Amniotic epithelial cell (primary cell): Measurements from ENCODE around the gene PRRC2C.
"Not testable (repeated sequence)": the region's sequence is repeated elsewhere in the genome, so short reads cannot be mapped to it uniquely, and the experiment has no call there.

Experiments
- DNase-seq: peaks from one replicate; pipeline ENCODE4 v3.0.0-alpha.2; 2010; ENCODE audit warnings: low read depth

Gene PRRC2C

GRCh38 chr1:171585715-171586114, 100.4 kb downstream of the PRRC2C start:
- no peak for DNase-seq

DNA sequence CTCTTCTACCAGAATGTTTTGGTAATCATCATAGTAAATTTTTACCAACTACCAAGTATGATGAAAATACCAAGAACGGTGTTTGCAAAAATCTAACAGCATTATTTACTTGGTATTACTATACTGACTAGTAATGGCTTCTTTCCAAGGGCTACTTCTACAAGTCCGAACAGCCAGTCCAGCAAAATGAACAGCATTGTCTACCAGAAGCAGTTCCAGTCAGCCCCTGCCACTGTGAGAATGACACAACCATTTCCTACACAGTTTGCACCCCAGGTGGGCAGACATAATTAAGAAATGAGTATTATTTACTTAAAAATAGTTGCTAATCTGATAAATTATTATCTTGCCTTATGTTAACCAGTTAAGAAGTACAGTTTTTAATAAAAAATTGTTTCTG, 102.9 kb downstream of the PRRC2C start:
- DNase-seq: no peak

DNA sequence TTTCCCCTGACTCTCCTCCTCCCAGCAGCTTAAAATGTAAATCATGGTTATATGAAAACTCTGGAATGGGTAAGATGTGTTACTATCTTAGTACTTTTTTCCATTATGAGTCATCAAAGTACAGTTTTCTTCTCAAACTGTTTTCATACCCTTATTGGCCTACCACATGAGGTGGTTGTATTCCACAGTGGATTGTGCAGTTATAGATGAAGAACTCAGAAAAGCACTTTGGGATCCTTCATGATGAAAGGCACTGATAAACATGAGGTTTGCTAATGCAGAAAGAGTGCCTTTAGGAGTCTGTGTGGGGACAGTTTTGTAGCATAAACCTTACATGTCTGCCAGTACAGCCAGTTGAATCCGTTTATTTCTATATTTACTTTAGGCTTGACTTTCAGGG, 104.7 kb downstream of the PRRC2C start:
- DNase-seq: peak; percentile 24

GRCh38 chr1:171595324-171595723, 110.0 kb downstream of the PRRC2C start:
- peak; percentile 30 for DNase-seq

GRCh38 chr1:171596119-171596518, 110.8 kb downstream of the PRRC2C start:
- no peak for DNase-seq

GRCh38 chr1:171596705-171597104, 111.4 kb downstream of the PRRC2C start:
- no peak for DNase-seq

- peak; percentile 27 for DNase-seq
Measured at GRCh38 chr1:171597203-171597602, 111.9 kb downstream of the PRRC2C start.

DNA sequence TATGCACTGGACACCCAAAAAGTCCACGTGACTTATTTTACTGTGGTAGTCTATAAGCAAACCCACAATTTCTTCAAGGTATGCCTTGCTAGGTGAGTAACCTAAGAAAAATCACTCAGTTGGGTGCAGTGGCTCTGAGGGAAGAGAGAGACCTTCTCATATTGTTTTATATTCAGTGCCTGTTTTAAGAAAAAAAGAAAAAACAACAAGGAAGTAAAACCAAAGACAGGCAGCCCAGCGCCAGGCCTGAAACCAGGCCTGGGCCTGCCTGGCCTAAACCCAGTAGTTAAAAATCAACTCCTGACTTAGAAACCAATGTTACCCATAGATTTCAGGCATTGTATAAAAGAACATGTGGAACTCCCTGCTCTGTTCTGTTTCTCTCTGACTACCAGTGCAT, 115.0 kb downstream of the PRRC2C start:
- not testable (repeated sequence) for DNase-seq

DNA sequence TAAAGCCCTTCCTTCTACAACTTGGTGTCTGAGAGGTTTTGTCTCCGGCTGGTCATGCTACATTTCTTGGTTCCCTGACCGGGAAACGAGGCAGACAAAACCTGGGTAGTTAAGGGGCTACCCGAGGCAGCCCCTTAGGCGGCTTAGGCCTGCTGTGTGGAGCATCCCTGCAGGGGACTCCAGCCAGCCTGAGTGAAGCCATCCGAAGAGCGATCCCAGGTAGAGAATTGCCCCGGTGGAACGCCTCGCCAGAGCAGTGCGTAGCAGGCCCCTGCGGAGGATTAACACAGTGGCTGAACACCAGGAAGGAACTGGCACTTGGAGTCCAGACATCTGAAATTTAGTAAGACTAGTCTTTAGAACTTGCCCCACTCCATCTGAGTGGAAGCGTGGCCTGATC, 115.5 kb downstream of the PRRC2C start:
- DNase-seq: no peak

GRCh38 chr1:171603042-171603441, 117.7 kb downstream of the PRRC2C start:
- not testable (repeated sequence) for DNase-seq

GRCh38 chr1:171606402-171606941, 121.1 kb downstream of the PRRC2C start:
- DNase-seq: no peak

- peak; percentile 15 for DNase-seq
Measured at GRCh38 chr1:171610385-171610784, 125.1 kb downstream of the PRRC2C start.

DNA sequence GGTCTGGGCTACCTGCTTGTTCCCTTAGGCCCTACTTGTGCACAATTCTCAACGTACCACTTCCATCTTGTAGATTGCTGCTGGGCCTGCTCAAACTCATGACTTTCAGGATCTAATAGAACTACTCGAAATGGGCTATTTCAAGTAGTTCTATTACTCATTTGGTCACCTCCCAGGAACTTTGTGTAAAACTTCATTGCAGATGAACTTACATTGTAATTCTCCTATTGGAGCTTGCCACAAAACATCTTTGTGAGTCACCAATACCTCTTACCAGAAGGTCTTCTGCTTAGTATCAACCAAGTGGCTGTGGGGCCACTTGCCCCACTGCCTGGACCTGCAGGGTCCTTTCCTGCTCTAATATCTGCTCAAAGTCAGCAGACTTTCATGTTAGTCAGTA, 126.0 kb downstream of the PRRC2C start:
- peak; percentile 43 for DNase-seq

- no peak for DNase-seq
Measured at GRCh38 chr1:171613282-171613681, 128.0 kb downstream of the PRRC2C start.

DNA sequence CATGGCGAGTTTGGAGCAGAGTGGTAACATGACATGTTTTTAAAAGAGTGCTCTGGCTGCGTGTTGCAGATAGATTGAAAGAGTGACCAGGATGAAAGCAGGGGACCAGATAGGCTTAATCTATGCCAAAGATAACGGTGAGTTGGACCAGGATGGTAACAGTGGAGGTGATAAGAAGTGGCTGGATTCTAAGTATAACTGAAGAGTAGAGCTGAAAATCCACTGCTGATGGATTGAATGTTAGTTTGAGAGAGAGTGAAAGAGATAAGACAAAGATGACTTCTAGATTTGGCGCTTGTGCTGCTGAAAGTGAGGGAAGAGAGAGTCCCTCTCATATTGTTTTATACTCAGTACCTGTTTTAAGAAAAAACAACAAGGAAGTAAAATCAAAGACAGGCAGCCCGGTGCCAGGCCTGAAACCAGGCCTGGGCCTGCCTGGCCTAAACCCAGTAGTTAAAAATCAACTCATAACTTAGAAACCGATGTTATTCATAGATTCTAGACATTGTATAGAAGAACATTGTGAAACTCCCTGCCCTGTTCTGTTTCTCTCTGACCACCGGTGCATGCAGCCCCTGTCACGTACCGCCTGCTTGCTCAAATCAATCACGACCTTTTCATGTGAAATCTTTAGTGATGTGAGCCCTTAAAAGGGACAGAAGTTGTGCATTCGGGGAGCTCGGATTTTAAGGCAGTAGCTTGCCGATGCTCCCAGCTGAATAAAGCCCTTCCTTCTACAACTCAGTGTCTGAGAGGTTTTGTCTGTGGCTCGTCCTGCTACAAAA, 130.0 kb downstream of the PRRC2C start:
- DNase-seq: not testable (repeated sequence)

DNA sequence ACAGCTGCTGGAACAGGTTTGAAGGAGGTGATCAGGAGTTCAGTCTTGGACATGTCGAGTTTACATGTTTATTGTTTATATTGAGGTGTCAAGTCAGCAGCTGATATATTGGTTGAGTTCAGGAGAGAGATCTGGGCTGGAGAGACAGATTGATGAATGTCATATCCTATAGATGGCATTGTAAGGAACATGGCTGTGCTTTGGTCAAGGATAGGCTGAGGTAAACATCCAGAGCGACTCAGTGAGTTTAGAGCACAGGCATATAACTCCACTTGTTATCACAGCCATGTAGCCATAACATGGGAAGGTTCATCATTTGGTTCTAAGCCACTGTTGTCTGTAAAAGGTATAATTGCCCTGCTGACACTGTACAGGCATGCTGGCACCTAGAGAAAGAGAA, 131.3 kb downstream of the PRRC2C start:
- no peak for DNase-seq

- DNase-seq: no peak
Measured at GRCh38 chr1:171622152-171622462, 136.8 kb downstream of the PRRC2C start, which contains the start of gene MYOCOS. Gene MYOCOS (plus strand): TSS chr1:171622243. CDS start chr1:171623884, 1,641 bp downstream.

- no peak for DNase-seq
Measured at GRCh38 chr1:171623651-171624331, 138.5 kb downstream of the PRRC2C start.

- DNase-seq: no peak
Measured at GRCh38 chr1:171625225-171625624, 139.9 kb downstream of the PRRC2C start.

DNA sequence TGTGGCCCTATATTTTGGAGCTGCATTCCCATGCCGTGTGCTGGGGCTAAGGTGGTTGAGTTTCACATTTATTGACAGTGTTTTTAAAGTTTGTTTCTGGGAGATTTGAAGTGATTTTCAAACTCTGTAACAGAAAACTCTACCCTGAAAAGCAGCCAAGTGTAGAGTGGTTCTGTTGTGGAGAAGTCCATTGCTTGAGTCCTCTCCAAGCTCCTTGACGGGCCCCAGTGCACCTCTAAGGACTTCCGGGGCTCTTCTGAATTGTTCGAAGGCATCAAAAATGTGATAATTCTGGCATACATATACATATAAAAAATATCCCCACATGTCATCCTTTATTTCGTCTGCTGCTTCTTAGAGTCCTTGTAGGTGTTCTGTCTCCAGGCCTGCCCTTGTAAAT, 141.7 kb downstream of the PRRC2C start:
- no peak for DNase-seq

DNA sequence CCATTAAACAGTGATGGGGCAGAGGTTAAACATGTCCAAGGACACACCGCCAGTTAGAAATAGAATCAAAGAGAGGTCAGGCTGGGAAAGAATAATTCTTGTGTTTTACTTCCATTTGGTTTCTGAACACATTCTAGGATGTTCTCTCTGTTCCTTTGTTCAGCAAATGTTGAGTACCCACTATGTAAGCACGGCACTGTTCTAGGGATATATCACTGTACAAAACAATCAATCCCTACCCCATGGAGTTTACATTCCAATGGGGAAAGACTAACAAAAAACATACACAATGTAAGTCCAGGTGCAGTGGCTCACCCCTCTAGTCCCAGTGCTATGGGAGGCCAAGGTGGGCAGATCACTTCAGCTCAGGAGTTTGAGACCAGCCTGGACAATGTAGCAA, 142.9 kb downstream of the PRRC2C start:
- DNase-seq: no peak

DNA sequence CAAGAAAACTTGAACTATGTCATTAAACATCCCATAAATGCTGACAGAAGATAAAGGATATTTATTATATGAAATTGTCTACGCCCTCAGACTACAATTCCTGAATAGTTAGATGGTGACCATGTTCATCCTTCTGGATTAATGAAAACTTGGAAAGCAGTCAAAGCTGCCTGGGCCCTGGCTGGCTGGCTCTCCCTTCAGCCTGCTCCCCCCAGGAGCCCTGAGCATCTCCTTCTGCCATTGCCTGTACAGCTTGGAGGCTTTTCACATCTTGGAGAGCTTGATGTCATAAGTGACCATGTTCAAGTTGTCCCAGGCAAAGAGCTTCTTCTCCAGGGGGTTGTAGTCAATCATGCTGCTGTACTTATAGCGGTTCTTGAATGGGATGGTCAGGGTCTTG, 150.3 kb downstream of the PRRC2C start:
- no peak for DNase-seq

- DNase-seq: no peak
Measured at GRCh38 chr1:171636141-171636540, 150.8 kb downstream of the PRRC2C start.
